ENCODE measurements around the gene ACTN2. TPM values are rescaled to one million over a fixed set of nuclear protein-coding genes. Genes with fewer than 3 reads are reported as not detected.
A peak's percentile ranks its signal among the peaks of the same experiment; 100 is the strongest.

The ACTN2 gene
- total RNA-seq, 2 donors from 2014 or later, result 0.79 to 2.2 TPM

- H3K9me3 Mint-ChIP-seq, result no peaks in the 10 kb centered on the region
- H3K27ac Mint-ChIP-seq, result peak overlapping the region; percentile 27
- TF ChIP-seq CTCF (conservative IDR thresholded peaks at IDR 0.05), result no peak
- H3K27me3 Mint-ChIP-seq (ENCODE audit: insufficient read depth), result no peaks in the 10 kb centered on the region
- Histone ChIP-seq H3K9ac (ENCODE audit: extremely low read depth, low read length, poor library complexity, severe bottlenecking) (no peak overlapping the region), H3K4me1 (ENCODE audit: control insufficient read depth, insufficient read depth, low read length) (no peaks in the 10 kb centered on the region), H3K9me3 (ENCODE audit: control insufficient read depth, low read length) (no peaks in the 10 kb centered on the region), H3K4me3 (ENCODE audit: low read length) (no peak overlapping the region), H3K27me3 (ENCODE audit: control insufficient read depth, insufficient read depth, low read length, poor library complexity, severe bottlenecking) (no peaks in the 10 kb centered on the region), H3K36me3 (ENCODE audit: control insufficient read depth, insufficient read depth, low read length) (no peaks in the 10 kb centered on the region), H3K27ac (ENCODE audit: low read depth, low read length) (no peak overlapping the region)
- H3K4me1 Mint-ChIP-seq, result no peaks in the 10 kb centered on the region
- H3K4me3 Mint-ChIP-seq, result no peak overlapping the region
- H3K36me3 Mint-ChIP-seq (ENCODE audit: low read depth), result no peaks in the 10 kb centered on the region
- no peak for DNase-seq
- 60 to 61% methylated on average over 3 of the region's 3 CpGs for WGBS, 2 experiments (ENCODE audit: insufficient coverage in 1 of 2, insufficient read length in 1 of 2)
Observed at GRCh38 chr1:236677641-236678235, 8.6 kb upstream of the ACTN2 start.

GRCh38 chr1:236681219-236681618, 5.1 kb upstream of the ACTN2 start:
- no peak for DNase-seq
- no peak overlapping the region for H3K9ac ChIP-seq (ENCODE audit: extremely low read depth, low read length, poor library complexity, severe bottlenecking)
- H3K9me3 ChIP-seq (ENCODE audit: control insufficient read depth, low read length), result peaks cover 5% of the 10 kb centered on the region
- no peaks in the 10 kb centered on the region for H3K36me3 ChIP-seq (ENCODE audit: control insufficient read depth, insufficient read depth, low read length)
- no peak overlapping the region for H3K4me3 ChIP-seq (ENCODE audit: low read length)
- H3K27ac ChIP-seq (ENCODE audit: low read depth, low read length), result no peak overlapping the region
- TF ChIP-seq CTCF (conservative IDR thresholded peaks at IDR 0.05), result no peak
- H3K27me3 Mint-ChIP-seq (ENCODE audit: insufficient read depth), result peaks cover 20% of the 10 kb centered on the region
- no peaks in the 10 kb centered on the region for H3K4me1 Mint-ChIP-seq
- WGBS, 2 experiments (ENCODE audit: insufficient coverage in 1 of 2, insufficient read length in 1 of 2), result 89 to 90% methylated on average over 3 of the region's 3 CpGs
- no peak overlapping the region for H3K4me3 Mint-ChIP-seq
- H3K27ac Mint-ChIP-seq, result no peak overlapping the region
- H3K27me3 ChIP-seq (ENCODE audit: control insufficient read depth, insufficient read depth, low read length, poor library complexity, severe bottlenecking), result peaks cover 12% of the 10 kb centered on the region
- H3K9me3 Mint-ChIP-seq, result peaks cover 8% of the 10 kb centered on the region
- no peaks in the 10 kb centered on the region for H3K4me1 ChIP-seq (ENCODE audit: control insufficient read depth, insufficient read depth, low read length)
- H3K36me3 Mint-ChIP-seq (ENCODE audit: low read depth), result no peaks in the 10 kb centered on the region

GRCh38 chr1:236685205-236685916, 938 bp upstream of the ACTN2 start:
- peaks cover 55% of the 10 kb centered on the region for H3K27me3 Mint-ChIP-seq (ENCODE audit: insufficient read depth)
- no peak overlapping the region for H3K27ac Mint-ChIP-seq

More at GRCh38 chr1:236685205-236685916, 938 bp upstream of the ACTN2 start:
- no peaks in the 10 kb centered on the region for H3K4me1 ChIP-seq (ENCODE audit: control insufficient read depth, insufficient read depth, low read length)
- peak overlapping the region; percentile 32 for H3K4me3 Mint-ChIP-seq
- H3K9ac ChIP-seq (ENCODE audit: extremely low read depth, low read length, poor library complexity, severe bottlenecking), result no peak overlapping the region
- peaks cover 47% of the 10 kb centered on the region for H3K27me3 ChIP-seq (ENCODE audit: control insufficient read depth, insufficient read depth, low read length, poor library complexity, severe bottlenecking)
- no peak for DNase-seq
- peaks cover 5% of the 10 kb centered on the region for H3K9me3 ChIP-seq (ENCODE audit: control insufficient read depth, low read length)
- peaks cover 8% of the 10 kb centered on the region for H3K9me3 Mint-ChIP-seq
- H3K4me1 Mint-ChIP-seq, result peaks cover 7% of the 10 kb centered on the region
- no peak overlapping the region for H3K27ac ChIP-seq (ENCODE audit: low read depth, low read length)
- no peaks in the 10 kb centered on the region for H3K36me3 ChIP-seq (ENCODE audit: control insufficient read depth, insufficient read depth, low read length)
- WGBS, 2 experiments (ENCODE audit: insufficient coverage in 1 of 2, insufficient read length in 1 of 2), result 92 to 94% methylated on average over 11 to 12 of the region's 12 CpGs
- H3K4me3 ChIP-seq (ENCODE audit: low read length), result no peak overlapping the region
- TF ChIP-seq CTCF (conservative IDR thresholded peaks at IDR 0.05), result no peak
- no peaks in the 10 kb centered on the region for H3K36me3 Mint-ChIP-seq (ENCODE audit: low read depth)
